K562 (cell line): ENCODE data around the gene YBX1. TPM values are rescaled to one million over a fixed set of nuclear protein-coding genes. Genes with fewer than 3 reads are reported as not detected.

ENCODE experiments used
- ATAC-seq: fragments of 200-7000 bp; cut with Tn5 transposase; 3 replicates; pipeline ENCODE4 v1.9.1; 2020; ENCODE audit warnings: moderate library complexity
- BruUV-seq: library from RNA; stranded (reverse); fragments of 400-500 nt; replicated peaks from 2 replicates; lab custom pipeline; 2021; lab: Mats Ljungman, UMichigan
- CTCF ChIA-PET: fragments of 300-600 bp; formaldehyde crosslinking; extraction: SDS; loops from one replicate; lab custom pipeline; 2021; ENCODE audit warnings: low intra/inter-chr PET ratio; lab: Yijun Ruan, JAX
- POLR2A ChIA-PET: fragments of 300-600, 350-650 bp; sonication (Branson Sonifier 250); formaldehyde crosslinking; extraction: SDS; loops from one replicate; lab custom pipeline; 2021; ENCODE audit warnings: antibody characterized with exemption, inconsistent platforms; lab: Yijun Ruan, JAX
- DNase-seq, 4 experiments: peaks; one replicate each; pipeline versions ENCODE4 v3.0.0 to v3.0.0-alpha.2; 2011 to 2018; ENCODE audit warnings: low spot score in 3 of 4, mixed read lengths in 3 of 4; ENCODE audit errors: extremely low read depth in 1 of 4
- FAIRE-seq: peaks from 2 replicates; lab custom pipeline; 2011; peaks lifted over from hg19 to GRCh38; lab: Jason Lieb, UNC
- H2AFZ ChIP-seq: 2 replicates; pipeline ENCODE4 v1.6.0; 2011; ENCODE audit warnings: low read depth, low read length, control low read depth, inconsistent platforms
- H3K27ac ChIP-seq: fragments of 200-600 bp; 3 replicates; pipeline ENCODE4 v1.8.0; 2011; ENCODE audit warnings: low read depth, mild to moderate bottlenecking, control low read depth, inconsistent platforms, low read length, moderate library complexity, mixed read lengths; ENCODE audit errors: extremely low read depth
- H3K27me3 ChIP-seq, 2 experiments: fragments of 300-600 bp in 1 of 2; 2 replicates in 1 of 2; 3 replicates in 1 of 2; pipeline versions ENCODE4 v1.6.0 to v1.8.0; 2011; ENCODE audit warnings: inconsistent platforms in 2 of 2, low read length in 2 of 2, mild to moderate bottlenecking in 1 of 2, mixed read lengths in 1 of 2, moderate library complexity in 1 of 2; ENCODE audit not compliant: control insufficient read depth in 2 of 2, insufficient read depth in 2 of 2
- H3K36me3 ChIP-seq: fragments of 300-600 bp; 3 replicates; pipeline ENCODE4 v1.8.0; 2011; ENCODE audit warnings: mild to moderate bottlenecking, low read length, inconsistent platforms; ENCODE audit not compliant: control insufficient read depth, insufficient read depth
- H3K4me1 ChIP-seq, 2 experiments: fragments of 200-600 bp in 1 of 2; replicated peaks in 1 of 2; 2 replicates in 1 of 2; 3 replicates in 1 of 2; pipeline versions ENCODE4 v1.5.1 to v1.8.0; 2011; ENCODE audit warnings: inconsistent platforms in 2 of 2, low read length in 2 of 2, mild to moderate bottlenecking in 1 of 2, mixed read lengths in 1 of 2, moderate library complexity in 1 of 2; ENCODE audit not compliant: control insufficient read depth in 2 of 2, insufficient read depth in 2 of 2
- H3K4me2 ChIP-seq: 2 replicates; pipeline ENCODE4 v1.6.1; 2011; ENCODE audit warnings: low read length, control low read depth, inconsistent platforms, mixed read lengths; ENCODE audit not compliant: insufficient read depth
- H3K4me3 ChIP-seq: fragments of 200-600 bp; sonication (generic), shearing (Covaris generic); 2 replicates; pipeline ENCODE4 v1.5.1; 2016; ENCODE audit warnings: control low read depth, inconsistent platforms
- H3K79me2 ChIP-seq: fragments of 200-600 bp; 3 replicates; pipeline ENCODE4 v1.8.0; 2011; ENCODE audit warnings: low read length, inconsistent platforms; ENCODE audit not compliant: control insufficient read depth, insufficient read depth
- H3K9ac ChIP-seq, 2 experiments: 2 replicates each; pipeline versions ENCODE4 v1.6.0 to v1.6.1; 2011; ENCODE audit warnings: low read depth in 2 of 2, low read length in 2 of 2, control low read depth in 1 of 2, inconsistent platforms in 1 of 2, mild to moderate bottlenecking in 1 of 2, mixed read lengths in 1 of 2; ENCODE audit not compliant: insufficient read depth in 1 of 2
- H3K9me1 ChIP-seq: one replicate; pipeline ENCODE4 v1.6.0; 2011; ENCODE audit warnings: inconsistent platforms, mild to moderate bottlenecking, low read length, moderate library complexity; ENCODE audit not compliant: control insufficient read depth, insufficient read depth
- H3K9me3 ChIP-seq: replicated peaks from 2 replicates; pipeline ENCODE4 v1.5.1; 2011; ENCODE audit warnings: low read depth, low read length, inconsistent platforms; ENCODE audit not compliant: control insufficient read depth, insufficient read depth
- H4K20me1 ChIP-seq: replicated peaks from 2 replicates; pipeline ENCODE4 v1.6.1; 2011; ENCODE audit warnings: low read length, inconsistent platforms, mixed read lengths; ENCODE audit not compliant: control insufficient read depth, insufficient read depth
- ARHGAP35 ChIP-seq: fragments of 450-650 bp; IDR thresholded peaks from 2 replicates; pipeline ENCODE4 v1.6.1; 2018; ENCODE audit not compliant: partially characterized antibody
- RBM25 ChIP-seq: fragments of 200-400 bp; formaldehyde crosslinking; IDR thresholded peaks from 2 replicates; pipeline ENCODE4 v1.6.1; 2018; ENCODE audit warnings: low read length, low read depth, moderate library complexity; ENCODE audit not compliant: severe bottlenecking
- YBX1 ChIP-seq: fragments of 450-650 bp; IDR thresholded peaks from 2 replicates; pipeline ENCODE4 v1.7.1; 2016; ENCODE audit warnings: mild to moderate bottlenecking
- ZBTB1 ChIP-seq: sonication (generic); formaldehyde crosslinking; IDR thresholded peaks from 2 replicates; pipeline ENCODE4 v1.8.1; 2023; ENCODE audit warnings: missing genetic modification reagents, low read depth, mild to moderate bottlenecking, borderline replicate concordance
- ZBTB33 ChIP-seq: sonication (generic); formaldehyde crosslinking; IDR thresholded peaks from 2 replicates; pipeline ENCODE4 v1.8.1; 2023; ENCODE audit warnings: mild to moderate bottlenecking, missing genetic modification reagents
- ZC3H8 ChIP-seq: fragments of 450-650 bp; IDR thresholded peaks from 2 replicates; pipeline ENCODE4 v1.6.1; 2017
- ZNF134 ChIP-seq: fragments of 250-450 bp; sonication (Bioruptor Pico); conservative IDR thresholded peaks from 2 replicates; pipeline ENCODE4 v1.4.0; 2020
- WGBS: fragments of 100-300 bp; shearing (Covaris generic); methylation state at CpG from one replicate; pipeline ENCODE4 v1.1.6; 2016; ENCODE audit warnings: low coverage, mixed read lengths; ENCODE audit not compliant: insufficient coverage; ENCODE audit errors: missing lambda C conversion rate; 5-methylcytosine and 5-hydroxymethylcytosine counted together
- in situ Hi-C: fragments of 300-500 bp; cut with MboI; formaldehyde crosslinking; loops from 4 replicates; pipeline ENCODE4 v1.15.0; 2018; ENCODE audit warnings: inconsistent platforms, mixed read lengths
- intact Hi-C: fragments of 100-400 bp; cut with micrococcal nuclease; formaldehyde crosslinking; loops from 2 replicates; pipeline ENCODE4 v1.14.2; 2022
- polyA plus RNA-seq, 8 experiments: library from polyadenylated mRNA; depleted of rRNA in 4 of 8; stranded (reverse) in 5 of 8; unstranded in 3 of 8; fragments of >200 nt; fragmentation: Nextera tagmentation in 2 of 8; fragmentation: Illumina TruSeq in 1 of 8; extraction: Ambion mirVana in 2 of 8; extraction: Trizol in 1 of 8; gene quantifications; 2 replicates each; pipeline versions ENCODE4 v1.2.1 to v1.2.3, GENCODE V29; 2011 to 2014; ENCODE audit warnings: inconsistent platforms in 1 of 8, missing spikeins in 1 of 8
- total RNA-seq, 7 experiments: library from RNA; depleted of rRNA in 6 of 7; stranded (reverse); fragments of >200 nt in 6 of 7; fragmentation: Illumina TruSeq in 2 of 7; extraction: Trizol in 2 of 7; gene quantifications; 2 replicates each; pipeline versions ENCODE4 v1.2.1 to v1.2.3, GENCODE V29; 2011 to 2021; ENCODE audit warnings: low replicate concordance in 1 of 7
- TF ChIP-seq, protein P1 (sequence below): fragments of 250-450 bp; sonication (Bioruptor Pico); IDR thresholded peaks from 2 replicates; pipeline ENCODE4 v1.8.0; 2022; ENCODE audit warnings: moderate library complexity, mild to moderate bottlenecking, inconsistent platforms
- TF ChIP-seq, protein P2 (sequence below): sonication (generic); formaldehyde crosslinking; IDR thresholded peaks from 2 replicates; pipeline ENCODE4 v1.8.0; 2022; ENCODE audit warnings: mild to moderate bottlenecking, missing genetic modification reagents
- TF ChIP-seq, protein P3 (sequence below): sonication (generic); formaldehyde crosslinking; IDR thresholded peaks from 2 replicates; pipeline ENCODE4 v1.4.0; 2020; ENCODE audit warnings: mild to moderate bottlenecking, missing genetic modification reagents
- TF ChIP-seq, protein P4 (sequence below): fragments of 450-650 bp; IDR thresholded peaks from 2 replicates; pipeline ENCODE4 v1.6.1; 2016
- TF ChIP-seq, protein P5 (sequence below): fragments of 250-450 bp; sonication (Bioruptor Pico); IDR thresholded peaks from 2 replicates; pipeline ENCODE4 v1.8.0; 2022; ENCODE audit warnings: inconsistent platforms, mild to moderate bottlenecking, moderate library complexity, borderline replicate concordance
- TF ChIP-seq, protein P6 (sequence below): fragments of 450-650 bp; formaldehyde crosslinking; IDR thresholded peaks from 2 replicates; pipeline ENCODE4 v1.4.0; 2022; ENCODE audit warnings: missing genetic modification characterization

Gene YBX1
- total and polyA plus RNA-seq, 9 of the 15 experiments (the other 6 are each of a cell fraction or from before 2014, with no cell fraction given) = 363 to 1,955 (median 1,216) TPM

- FAIRE-seq (no peak), ATAC-seq (no peak), DNase-seq (no peak)
- H4K20me1 ChIP-seq = no peaks in the 10 kb centered on the region
- H3K36me3 ChIP-seq = no peaks in the 10 kb centered on the region
- H3K27me3 ChIP-seq = peaks cover 20 to 27% of the 10 kb centered on the region in 2 experiments
- H2AFZ ChIP-seq = no peak overlapping the region
- intact Hi-C loops (no loop called here), in situ Hi-C loops (no loop called here)
- BruUV-seq = no TSS peak
- CTCF ChIA-PET = no interaction called here
- no peaks in the 10 kb centered on the region for H3K79me2 ChIP-seq
- H3K27ac ChIP-seq = no peak overlapping the region
- 0% methylated on average over 2 of the region's 2 CpGs for WGBS
- H3K4me2 ChIP-seq = no peak overlapping the region
- no peaks in the 10 kb centered on the region for H3K4me1 ChIP-seq
- H3K9me1 ChIP-seq = no peaks in the 10 kb centered on the region
- H3K9ac ChIP-seq = no peak overlapping the region
- H3K4me3 ChIP-seq = no peak overlapping the region
- POLR2A ChIA-PET = no interaction called here
- no peaks in the 10 kb centered on the region for H3K9me3 ChIP-seq
- TF ChIP-seq ZC3H8 (no peak), ZBTB33 (no peak), RBM25 (no peak), ZBTB1 (no peak), YBX1 (no peak), ZNF134 (no peak), ARHGAP35 (no peak)
- TF ChIP-seq, protein P1, sequence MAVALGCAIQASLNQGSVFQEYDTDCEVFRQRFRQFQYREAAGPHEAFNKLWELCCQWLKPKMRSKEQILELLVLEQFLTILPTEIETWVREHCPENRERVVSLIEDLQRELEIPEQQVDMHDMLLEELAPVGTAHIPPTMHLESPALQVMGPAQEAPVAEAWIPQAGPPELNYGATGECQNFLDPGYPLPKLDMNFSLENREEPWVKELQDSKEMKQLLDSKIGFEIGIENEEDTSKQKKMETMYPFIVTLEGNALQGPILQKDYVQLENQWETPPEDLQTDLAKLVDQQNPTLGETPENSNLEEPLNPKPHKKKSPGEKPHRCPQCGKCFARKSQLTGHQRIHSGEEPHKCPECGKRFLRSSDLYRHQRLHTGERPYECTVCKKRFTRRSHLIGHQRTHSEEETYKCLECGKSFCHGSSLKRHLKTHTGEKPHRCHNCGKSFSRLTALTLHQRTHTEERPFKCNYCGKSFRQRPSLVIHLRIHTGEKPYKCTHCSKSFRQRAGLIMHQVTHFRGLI (CRISPR knock-in tag) = no peak
- TF ChIP-seq, protein P2, sequence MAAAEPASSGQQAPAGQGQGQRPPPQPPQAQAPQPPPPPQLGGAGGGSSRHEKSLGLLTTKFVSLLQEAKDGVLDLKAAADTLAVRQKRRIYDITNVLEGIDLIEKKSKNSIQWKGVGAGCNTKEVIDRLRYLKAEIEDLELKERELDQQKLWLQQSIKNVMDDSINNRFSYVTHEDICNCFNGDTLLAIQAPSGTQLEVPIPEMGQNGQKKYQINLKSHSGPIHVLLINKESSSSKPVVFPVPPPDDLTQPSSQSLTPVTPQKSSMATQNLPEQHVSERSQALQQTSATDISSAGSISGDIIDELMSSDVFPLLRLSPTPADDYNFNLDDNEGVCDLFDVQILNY (CRISPR knock-in tag) = no peak
- TF ChIP-seq, protein P3, sequence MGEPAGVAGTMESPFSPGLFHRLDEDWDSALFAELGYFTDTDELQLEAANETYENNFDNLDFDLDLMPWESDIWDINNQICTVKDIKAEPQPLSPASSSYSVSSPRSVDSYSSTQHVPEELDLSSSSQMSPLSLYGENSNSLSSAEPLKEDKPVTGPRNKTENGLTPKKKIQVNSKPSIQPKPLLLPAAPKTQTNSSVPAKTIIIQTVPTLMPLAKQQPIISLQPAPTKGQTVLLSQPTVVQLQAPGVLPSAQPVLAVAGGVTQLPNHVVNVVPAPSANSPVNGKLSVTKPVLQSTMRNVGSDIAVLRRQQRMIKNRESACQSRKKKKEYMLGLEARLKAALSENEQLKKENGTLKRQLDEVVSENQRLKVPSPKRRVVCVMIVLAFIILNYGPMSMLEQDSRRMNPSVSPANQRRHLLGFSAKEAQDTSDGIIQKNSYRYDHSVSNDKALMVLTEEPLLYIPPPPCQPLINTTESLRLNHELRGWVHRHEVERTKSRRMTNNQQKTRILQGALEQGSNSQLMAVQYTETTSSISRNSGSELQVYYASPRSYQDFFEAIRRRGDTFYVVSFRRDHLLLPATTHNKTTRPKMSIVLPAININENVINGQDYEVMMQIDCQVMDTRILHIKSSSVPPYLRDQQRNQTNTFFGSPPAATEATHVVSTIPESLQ (CRISPR knock-in tag) = no peak
- TF ChIP-seq, protein P4, sequence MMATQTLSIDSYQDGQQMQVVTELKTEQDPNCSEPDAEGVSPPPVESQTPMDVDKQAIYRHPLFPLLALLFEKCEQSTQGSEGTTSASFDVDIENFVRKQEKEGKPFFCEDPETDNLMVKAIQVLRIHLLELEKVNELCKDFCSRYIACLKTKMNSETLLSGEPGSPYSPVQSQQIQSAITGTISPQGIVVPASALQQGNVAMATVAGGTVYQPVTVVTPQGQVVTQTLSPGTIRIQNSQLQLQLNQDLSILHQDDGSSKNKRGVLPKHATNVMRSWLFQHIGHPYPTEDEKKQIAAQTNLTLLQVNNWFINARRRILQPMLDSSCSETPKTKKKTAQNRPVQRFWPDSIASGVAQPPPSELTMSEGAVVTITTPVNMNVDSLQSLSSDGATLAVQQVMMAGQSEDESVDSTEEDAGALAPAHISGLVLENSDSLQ = no peak
- TF ChIP-seq, protein P5, sequence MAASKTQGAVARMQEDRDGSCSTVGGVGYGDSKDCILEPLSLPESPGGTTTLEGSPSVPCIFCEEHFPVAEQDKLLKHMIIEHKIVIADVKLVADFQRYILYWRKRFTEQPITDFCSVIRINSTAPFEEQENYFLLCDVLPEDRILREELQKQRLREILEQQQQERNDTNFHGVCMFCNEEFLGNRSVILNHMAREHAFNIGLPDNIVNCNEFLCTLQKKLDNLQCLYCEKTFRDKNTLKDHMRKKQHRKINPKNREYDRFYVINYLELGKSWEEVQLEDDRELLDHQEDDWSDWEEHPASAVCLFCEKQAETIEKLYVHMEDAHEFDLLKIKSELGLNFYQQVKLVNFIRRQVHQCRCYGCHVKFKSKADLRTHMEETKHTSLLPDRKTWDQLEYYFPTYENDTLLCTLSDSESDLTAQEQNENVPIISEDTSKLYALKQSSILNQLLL (CRISPR knock-in tag) = no peak
- TF ChIP-seq, protein P6, sequence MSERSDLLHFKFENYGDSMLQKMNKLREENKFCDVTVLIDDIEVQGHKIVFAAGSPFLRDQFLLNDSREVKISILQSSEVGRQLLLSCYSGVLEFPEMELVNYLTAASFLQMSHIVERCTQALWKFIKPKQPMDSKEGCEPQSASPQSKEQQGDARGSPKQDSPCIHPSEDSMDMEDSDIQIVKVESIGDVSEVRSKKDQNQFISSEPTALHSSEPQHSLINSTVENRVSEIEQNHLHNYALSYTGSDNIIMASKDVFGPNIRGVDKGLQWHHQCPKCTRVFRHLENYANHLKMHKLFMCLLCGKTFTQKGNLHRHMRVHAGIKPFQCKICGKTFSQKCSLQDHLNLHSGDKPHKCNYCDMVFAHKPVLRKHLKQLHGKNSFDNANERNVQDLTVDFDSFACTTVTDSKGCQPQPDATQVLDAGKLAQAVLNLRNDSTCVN (CRISPR knock-in tag) = no peak
Measured at GRCh38 chr1:42646056-42646455, 36.2 kb upstream of the YBX1 start.
